HepG2 (cell line): ENCODE measurements around the gene PEMT. TPM values are rescaled to one million over a fixed set of nuclear protein-coding genes. Genes with fewer than 3 reads are reported as not detected.

Experiments
- BORCS8-MEF2B ChIP-seq: sonication (generic); formaldehyde crosslinking; IDR thresholded peaks from 2 replicates; pipeline ENCODE4 v1.8.0; 2022; ENCODE audit warnings: mild to moderate bottlenecking, missing genetic modification reagents
- CHD2 ChIP-seq: IDR thresholded peaks from 2 replicates; pipeline ENCODE4 v1.6.1; 2011; ENCODE audit warnings: low read depth, low read length, improper control_type of control experiment
- ETV6 ChIP-seq: sonication (generic); formaldehyde crosslinking; conservative IDR thresholded peaks from 2 replicates; pipeline ENCODE4 v1.4.0; 2020; ENCODE audit warnings: missing genetic modification reagents
- FOSL1 ChIP-seq: sonication (generic); formaldehyde crosslinking; IDR thresholded peaks from 2 replicates; pipeline ENCODE4 v1.9.0; 2021; ENCODE audit warnings: missing genetic modification reagents, borderline replicate concordance
- GABPA ChIP-seq, 2 experiments: IDR thresholded peaks; 2 replicates each; pipeline ENCODE4 v1.6.1; 2011 to 2016; ENCODE audit warnings: low read depth in 2 of 2, low read length in 1 of 2, missing biosample characterization in 1 of 2, missing genetic modification characterization in 1 of 2
- MYNN ChIP-seq: sonication (generic); formaldehyde crosslinking; IDR thresholded peaks from 2 replicates; pipeline ENCODE4 v1.4.0; 2020; ENCODE audit warnings: mild to moderate bottlenecking, low read depth, missing genetic modification reagents
- PPARG ChIP-seq: conservative IDR thresholded peaks from 2 replicates; pipeline ENCODE4 v1.6.1; 2016; ENCODE audit warnings: missing biosample characterization, missing genetic modification reagents
- REXO4 ChIP-seq: sonication (generic); formaldehyde crosslinking; IDR thresholded peaks from 2 replicates; pipeline ENCODE4 v1.8.0; 2022; ENCODE audit warnings: missing genetic modification reagents, mild to moderate bottlenecking, borderline replicate concordance
- RFXAP ChIP-seq: sonication (generic); formaldehyde crosslinking; IDR thresholded peaks from 2 replicates; pipeline ENCODE4 v1.4.0; 2020; ENCODE audit warnings: missing genetic modification reagents, borderline replicate concordance
- SALL1 ChIP-seq: sonication (generic); formaldehyde crosslinking; IDR thresholded peaks from 2 replicates; pipeline ENCODE4 v1.8.0; 2022; ENCODE audit warnings: mild to moderate bottlenecking, missing genetic modification reagents
- STAG1 ChIP-seq: sonication (generic); formaldehyde crosslinking; IDR thresholded peaks from 2 replicates; pipeline ENCODE4 v1.4.0; 2020; ENCODE audit warnings: missing genetic modification reagents
- THYN1 ChIP-seq: sonication (generic); formaldehyde crosslinking; IDR thresholded peaks from 2 replicates; pipeline ENCODE4 v1.8.1; 2023; ENCODE audit warnings: low read depth, mild to moderate bottlenecking, moderate library complexity, missing genetic modification reagents, borderline replicate concordance
- TRIM24 ChIP-seq: sonication (generic); formaldehyde crosslinking; IDR thresholded peaks from 2 replicates; pipeline ENCODE4 v1.8.0; 2022; ENCODE audit warnings: mild to moderate bottlenecking, missing genetic modification reagents
- ZNF441 ChIP-seq: sonication (generic); formaldehyde crosslinking; IDR thresholded peaks from 2 replicates; pipeline ENCODE4 v1.7.0; 2021; ENCODE audit warnings: missing genetic modification reagents, borderline replicate concordance
- ZNF766 ChIP-seq: sonication (generic); formaldehyde crosslinking; IDR thresholded peaks from 2 replicates; pipeline ENCODE4 v1.5.0; 2020; ENCODE audit warnings: missing genetic modification reagents, borderline replicate concordance
- ZNF841 ChIP-seq: sonication (generic); formaldehyde crosslinking; IDR thresholded peaks from 2 replicates; pipeline ENCODE4 v1.8.1; 2023; ENCODE audit warnings: missing genetic modification reagents, borderline replicate concordance
- polyA plus RNA-seq, 8 experiments: library from polyadenylated mRNA; depleted of rRNA in 3 of 8; stranded (reverse) in 7 of 8; unstranded in 1 of 8; fragments of >200 nt; fragmentation: Illumina TruSeq in 4 of 8; extraction: Trizol in 4 of 8; gene quantifications; 2 replicates each; pipeline versions ENCODE4 v1.2.1 to v1.2.3, GENCODE V29; 2011 to 2016; ENCODE audit warnings: low read depth in 4 of 8, missing spikeins in 1 of 8, mixed read lengths in 1 of 8; ENCODE audit not compliant: insufficient read depth in 1 of 8
- total RNA-seq, 5 experiments: library from RNA; depleted of rRNA; stranded (reverse); fragments of >200 nt; fragmentation: Illumina TruSeq; extraction: Trizol; gene quantifications; 2 replicates each; pipeline ENCODE4 v1.2.3, GENCODE V29; 2016; ENCODE audit warnings: low read depth in 1 of 5
- TF ChIP-seq, protein P1 (sequence below): sonication (generic); formaldehyde crosslinking; IDR thresholded peaks from 2 replicates; pipeline ENCODE4 v1.4.0; 2020; ENCODE audit warnings: missing genetic modification reagents, borderline replicate concordance
- TF ChIP-seq, protein P2 (sequence below): sonication (generic); formaldehyde crosslinking; IDR thresholded peaks from 2 replicates; pipeline ENCODE4 v1.8.0; 2023; ENCODE audit warnings: mild to moderate bottlenecking, missing genetic modification reagents
- TF ChIP-seq, protein P3 (sequence below): sonication (generic); formaldehyde crosslinking; IDR thresholded peaks from 2 replicates; pipeline ENCODE4 v1.4.0; 2020; ENCODE audit warnings: mild to moderate bottlenecking, missing genetic modification reagents
- TF ChIP-seq, protein P4 (sequence below): sonication (generic); formaldehyde crosslinking; IDR thresholded peaks from 2 replicates; pipeline ENCODE4; 2020; ENCODE audit warnings: missing genetic modification reagents, mild to moderate bottlenecking, borderline replicate concordance

The PEMT gene
- total and polyA plus RNA-seq, 2 of the 13 experiments (the other 11 are each of a cell fraction or from before 2014, with no cell fraction given): 31.7 to 43.6 TPM

DNA sequence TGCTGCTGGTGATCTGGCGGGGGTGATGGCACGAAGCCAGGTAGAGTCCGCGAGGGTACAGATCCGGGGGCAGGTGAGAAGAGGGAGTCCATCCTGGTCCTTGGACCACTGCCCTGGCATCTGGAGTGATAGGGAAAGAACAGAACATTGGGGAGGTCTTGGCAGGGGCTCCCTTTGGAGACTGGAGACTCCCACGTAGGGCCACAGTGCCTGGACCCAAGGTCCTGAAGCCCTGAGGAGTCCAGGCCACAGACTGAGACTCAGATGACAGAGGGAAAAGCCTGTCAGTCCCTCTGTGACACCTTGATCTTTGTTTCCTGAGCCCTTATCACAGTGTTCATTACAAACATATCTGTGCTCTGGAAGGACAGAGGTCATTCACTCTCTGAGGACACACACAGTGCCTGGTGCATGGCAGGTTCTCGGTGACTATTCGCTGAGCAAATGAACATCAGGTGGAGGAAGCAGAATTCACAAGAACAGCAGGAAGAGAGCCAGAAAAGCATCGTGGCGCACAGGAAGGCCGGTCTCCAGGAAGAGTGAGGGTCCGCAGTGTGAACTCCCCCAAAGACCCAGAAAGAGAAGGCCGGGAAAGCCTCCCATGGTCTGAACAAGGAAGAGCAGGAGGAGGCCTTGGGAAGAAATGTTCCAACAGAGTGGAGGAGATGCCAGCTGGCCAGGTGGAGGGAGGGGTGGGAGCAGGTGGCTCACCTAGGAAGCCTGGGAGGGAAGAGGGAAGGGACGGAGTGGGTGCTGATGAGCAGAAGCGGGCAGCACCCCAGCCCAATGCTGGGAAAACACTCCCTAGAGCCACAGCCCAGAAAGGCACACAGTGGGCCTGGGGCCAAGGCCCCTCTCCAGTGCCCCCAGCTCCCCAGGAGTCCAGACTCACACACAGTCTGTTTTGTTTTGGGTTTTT, 20.5 kb downstream of the PEMT start (continued):
- TF ChIP-seq, protein P1, sequence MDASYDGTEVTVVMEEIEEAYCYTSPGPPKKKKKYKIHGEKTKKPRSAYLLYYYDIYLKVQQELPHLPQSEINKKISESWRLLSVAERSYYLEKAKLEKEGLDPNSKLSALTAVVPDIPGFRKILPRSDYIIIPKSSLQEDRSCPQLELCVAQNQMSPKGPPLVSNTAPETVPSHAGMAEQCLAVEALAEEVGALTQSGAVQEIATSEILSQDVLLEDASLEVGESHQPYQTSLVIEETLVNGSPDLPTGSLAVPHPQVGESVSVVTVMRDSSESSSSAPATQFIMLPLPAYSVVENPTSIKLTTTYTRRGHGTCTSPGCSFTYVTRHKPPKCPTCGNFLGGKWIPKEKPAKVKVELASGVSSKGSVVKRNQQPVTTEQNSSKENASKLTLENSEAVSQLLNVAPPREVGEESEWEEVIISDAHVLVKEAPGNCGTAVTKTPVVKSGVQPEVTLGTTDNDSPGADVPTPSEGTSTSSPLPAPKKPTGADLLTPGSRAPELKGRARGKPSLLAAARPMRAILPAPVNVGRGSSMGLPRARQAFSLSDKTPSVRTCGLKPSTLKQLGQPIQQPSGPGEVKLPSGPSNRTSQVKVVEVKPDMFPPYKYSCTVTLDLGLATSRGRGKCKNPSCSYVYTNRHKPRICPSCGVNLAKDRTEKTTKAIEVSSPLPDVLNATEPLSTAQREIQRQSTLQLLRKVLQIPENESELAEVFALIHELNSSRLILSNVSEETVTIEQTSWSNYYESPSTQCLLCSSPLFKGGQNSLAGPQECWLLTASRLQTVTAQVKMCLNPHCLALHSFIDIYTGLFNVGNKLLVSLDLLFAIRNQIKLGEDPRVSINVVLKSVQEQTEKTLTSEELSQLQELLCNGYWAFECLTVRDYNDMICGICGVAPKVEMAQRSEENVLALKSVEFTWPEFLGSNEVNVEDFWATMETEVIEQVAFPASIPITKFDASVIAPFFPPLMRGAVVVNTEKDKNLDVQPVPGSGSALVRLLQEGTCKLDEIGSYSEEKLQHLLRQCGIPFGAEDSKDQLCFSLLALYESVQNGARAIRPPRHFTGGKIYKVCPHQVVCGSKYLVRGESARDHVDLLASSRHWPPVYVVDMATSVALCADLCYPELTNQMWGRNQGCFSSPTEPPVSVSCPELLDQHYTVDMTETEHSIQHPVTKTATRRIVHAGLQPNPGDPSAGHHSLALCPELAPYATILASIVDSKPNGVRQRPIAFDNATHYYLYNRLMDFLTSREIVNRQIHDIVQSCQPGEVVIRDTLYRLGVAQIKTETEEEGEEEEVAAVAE (CRISPR knock-in tag): peak; percentile 34; the same call in 1 of the 2 replicates
- no peak for TF ChIP-seq TRIM24 (CRISPR knock-in tag)
- no peak for TF ChIP-seq BORCS8-MEF2B (CRISPR knock-in tag)
- TF ChIP-seq SALL1 (CRISPR knock-in tag): peak; percentile 75
- TF ChIP-seq REXO4 (CRISPR knock-in tag): no peak
- 0 out of 2 replicates have a peak, but pooled peaks have one; percentile 6 for TF ChIP-seq ZNF766
- TF ChIP-seq FOSL1 (CRISPR knock-in tag): no peak
- no peak for TF ChIP-seq THYN1 (CRISPR knock-in tag)
- no peak for TF ChIP-seq RFXAP (CRISPR knock-in tag)
- no peak for TF ChIP-seq GABPA (IDR thresholded peaks at IDR 0.05; ENCODE audit: low read depth, low read length)
- no peak for TF ChIP-seq GABPA (CRISPR knock-in tag; IDR thresholded peaks at IDR 0.05; ENCODE audit: low read depth)
- no peak for TF ChIP-seq CHD2
- TF ChIP-seq ZNF441: no peak
- no peak for TF ChIP-seq STAG1 (CRISPR knock-in tag)
- TF ChIP-seq, protein P2, sequence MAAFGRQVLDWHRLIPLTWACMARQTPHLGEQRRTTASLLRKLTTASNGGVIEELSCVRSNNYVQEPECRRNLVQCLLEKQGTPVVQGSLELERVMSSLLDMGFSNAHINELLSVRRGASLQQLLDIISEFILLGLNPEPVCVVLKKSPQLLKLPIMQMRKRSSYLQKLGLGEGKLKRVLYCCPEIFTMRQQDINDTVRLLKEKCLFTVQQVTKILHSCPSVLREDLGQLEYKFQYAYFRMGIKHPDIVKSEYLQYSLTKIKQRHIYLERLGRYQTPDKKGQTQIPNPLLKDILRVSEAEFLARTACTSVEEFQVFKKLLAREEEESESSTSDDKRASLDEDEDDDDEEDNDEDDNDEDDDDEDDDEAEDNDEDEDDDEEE (CRISPR knock-in tag): peak; percentile 62; the same call in 1 of the 2 replicates
- peak; percentile 91 for TF ChIP-seq PPARG (CRISPR knock-in tag)
- TF ChIP-seq, protein P3, sequence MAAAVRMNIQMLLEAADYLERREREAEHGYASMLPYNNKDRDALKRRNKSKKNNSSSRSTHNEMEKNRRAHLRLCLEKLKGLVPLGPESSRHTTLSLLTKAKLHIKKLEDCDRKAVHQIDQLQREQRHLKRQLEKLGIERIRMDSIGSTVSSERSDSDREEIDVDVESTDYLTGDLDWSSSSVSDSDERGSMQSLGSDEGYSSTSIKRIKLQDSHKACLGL (CRISPR knock-in tag): no peak
- TF ChIP-seq, protein P4, sequence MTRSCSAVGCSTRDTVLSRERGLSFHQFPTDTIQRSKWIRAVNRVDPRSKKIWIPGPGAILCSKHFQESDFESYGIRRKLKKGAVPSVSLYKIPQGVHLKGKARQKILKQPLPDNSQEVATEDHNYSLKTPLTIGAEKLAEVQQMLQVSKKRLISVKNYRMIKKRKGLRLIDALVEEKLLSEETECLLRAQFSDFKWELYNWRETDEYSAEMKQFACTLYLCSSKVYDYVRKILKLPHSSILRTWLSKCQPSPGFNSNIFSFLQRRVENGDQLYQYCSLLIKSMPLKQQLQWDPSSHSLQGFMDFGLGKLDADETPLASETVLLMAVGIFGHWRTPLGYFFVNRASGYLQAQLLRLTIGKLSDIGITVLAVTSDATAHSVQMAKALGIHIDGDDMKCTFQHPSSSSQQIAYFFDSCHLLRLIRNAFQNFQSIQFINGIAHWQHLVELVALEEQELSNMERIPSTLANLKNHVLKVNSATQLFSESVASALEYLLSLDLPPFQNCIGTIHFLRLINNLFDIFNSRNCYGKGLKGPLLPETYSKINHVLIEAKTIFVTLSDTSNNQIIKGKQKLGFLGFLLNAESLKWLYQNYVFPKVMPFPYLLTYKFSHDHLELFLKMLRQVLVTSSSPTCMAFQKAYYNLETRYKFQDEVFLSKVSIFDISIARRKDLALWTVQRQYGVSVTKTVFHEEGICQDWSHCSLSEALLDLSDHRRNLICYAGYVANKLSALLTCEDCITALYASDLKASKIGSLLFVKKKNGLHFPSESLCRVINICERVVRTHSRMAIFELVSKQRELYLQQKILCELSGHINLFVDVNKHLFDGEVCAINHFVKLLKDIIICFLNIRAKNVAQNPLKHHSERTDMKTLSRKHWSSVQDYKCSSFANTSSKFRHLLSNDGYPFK (CRISPR knock-in tag): no peak
- TF ChIP-seq ETV6 (CRISPR knock-in tag): no peak
- no peak for TF ChIP-seq ZNF841 (CRISPR knock-in tag)
- TF ChIP-seq MYNN (CRISPR knock-in tag): no peak
